ENCODE results near the gene GLIS1. TPM values are rescaled to one million over a fixed set of nuclear protein-coding genes. Genes with fewer than 3 reads are reported as not detected.

Gene GLIS1
- total RNA-seq, 1 donor from 2014 or later = 0.16 TPM

- Histone ChIP-seq H3K27ac (replicated peaks) (no peak overlapping the region), H3K36me3 (no peaks in the 10 kb centered on the region), H3K27me3 (ENCODE audit: low read depth) (peaks cover 46% of the 10 kb centered on the region), H3K9me3 (replicated peaks) (no peaks in the 10 kb centered on the region), H3K4me1 (no peaks in the 10 kb centered on the region), H3K4me3 (no peak overlapping the region)
- intact Hi-C loops (cut with micrococcal nuclease) = no loop called here
- no peak for TF ChIP-seq CTCF (IDR thresholded peaks at IDR 0.05; ENCODE audit: borderline replicate concordance)
- no peak for DNase-seq
These were observed 151.5 kb downstream of the GLIS1 start for GRCh38 chr1:53587252-53587988.

GRCh38 chr1:53586765-53587164 lies 152.2 kb downstream of the GLIS1 start:
- H3K9me3 ChIP-seq (replicated peaks) = no peaks in the 10 kb centered on the region

GRCh38 chr1:53585565-53585964 lies 153.4 kb downstream of the GLIS1 start:
- Histone ChIP-seq H3K27me3 (ENCODE audit: low read depth) (peaks cover 53% of the 10 kb centered on the region), H3K36me3 (no peaks in the 10 kb centered on the region), H3K4me3 (no peak overlapping the region), H3K4me1 (no peaks in the 10 kb centered on the region), H3K9me3 (replicated peaks) (no peaks in the 10 kb centered on the region), H3K27ac (replicated peaks) (no peak overlapping the region)
- intact Hi-C loops (cut with micrococcal nuclease) = no loop called here
- TF ChIP-seq CTCF (IDR thresholded peaks at IDR 0.05; ENCODE audit: borderline replicate concordance) = no peak
- DNase-seq = no peak

More at GRCh38 chr1:53586765-53587164, 152.2 kb downstream of the GLIS1 start:
- no peaks in the 10 kb centered on the region for H3K36me3 ChIP-seq
- peaks cover 46% of the 10 kb centered on the region for H3K27me3 ChIP-seq (ENCODE audit: low read depth)
- intact Hi-C loops (cut with micrococcal nuclease) = no loop called here
- H3K27ac ChIP-seq (replicated peaks) = no peak overlapping the region
- DNase-seq = no peak
- no peak overlapping the region for H3K4me3 ChIP-seq
- H3K4me1 ChIP-seq = no peaks in the 10 kb centered on the region
- no peak for TF ChIP-seq CTCF (IDR thresholded peaks at IDR 0.05; ENCODE audit: borderline replicate concordance)

GRCh38 chr1:53585129-53585528 lies 153.8 kb downstream of the GLIS1 start:
- Histone ChIP-seq H3K9me3 (replicated peaks) (no peaks in the 10 kb centered on the region), H3K4me3 (no peak overlapping the region), H3K27me3 (ENCODE audit: low read depth) (peaks cover 55% of the 10 kb centered on the region), H3K36me3 (no peaks in the 10 kb centered on the region), H3K4me1 (no peaks in the 10 kb centered on the region), H3K27ac (replicated peaks) (no peak overlapping the region)
- no peak for TF ChIP-seq CTCF (IDR thresholded peaks at IDR 0.05; ENCODE audit: borderline replicate concordance)
- no peak for DNase-seq
- intact Hi-C loops (cut with micrococcal nuclease) = no loop called here

- no peak for DNase-seq
- no peak overlapping the region for H3K27ac ChIP-seq (replicated peaks)
- intact Hi-C loops (cut with micrococcal nuclease) = no loop called here
- no peaks in the 10 kb centered on the region for H3K4me1 ChIP-seq
- no peak for TF ChIP-seq CTCF (IDR thresholded peaks at IDR 0.05; ENCODE audit: borderline replicate concordance)
- no peaks in the 10 kb centered on the region for H3K9me3 ChIP-seq (replicated peaks)
- peaks cover 55% of the 10 kb centered on the region for H3K27me3 ChIP-seq (ENCODE audit: low read depth)
- no peaks in the 10 kb centered on the region for H3K36me3 ChIP-seq
- no peak overlapping the region for H3K4me3 ChIP-seq
These were observed 154.2 kb downstream of the GLIS1 start for GRCh38 chr1:53584777-53585107.
